Activated CD8-positive, alpha-beta memory T cell treated with anti-CD3 and anti-CD28 coated beads, Interleukin-2, amount 50 U/mL, for 24 hours (primary cell): ENCODE data around the gene RRM1.
"Not testable (repeated sequence)": the region's sequence is repeated elsewhere in the genome, so short reads cannot be mapped to it uniquely, and the experiment has no call there.

Experiments used
- DNase-seq: peaks from one replicate; pipeline ENCODE4 v3.0.0-alpha.2; 2020; ENCODE audit errors: extremely low read depth

RRM1 gene

GRCh38 chr11:4138497-4138896, 43.9 kb downstream of the RRM1 start:
- DNase-seq, result no peak

- no peak for DNase-seq
These were observed 45.6 kb downstream of the RRM1 start for GRCh38 chr11:4140067-4140636.

- no peak for DNase-seq
These were observed 51.6 kb downstream of the RRM1 start for GRCh38 chr11:4146070-4146771.

- no peak for DNase-seq
These were observed 52.1 kb downstream of the RRM1 start for GRCh38 chr11:4146772-4147098.

- no peak for DNase-seq
These were observed 59.9 kb downstream of the RRM1 start for GRCh38 chr11:4154503-4154902.

- DNase-seq, result no peak
These were observed 62.0 kb downstream of the RRM1 start for GRCh38 chr11:4156571-4156970.

- not testable (repeated sequence) for DNase-seq
These were observed 64.2 kb downstream of the RRM1 start for GRCh38 chr11:4158818-4159217.

- no peak for DNase-seq
These were observed 66.7 kb downstream of the RRM1 start for GRCh38 chr11:4161305-4161704.

GRCh38 chr11:4164884-4165590, 70.4 kb downstream of the RRM1 start:
- no peak for DNase-seq

GRCh38 chr11:4167292-4167691, 72.7 kb downstream of the RRM1 start:
- DNase-seq, result no peak

GRCh38 chr11:4167758-4168157, 73.2 kb downstream of the RRM1 start:
- DNase-seq, result no peak

- not testable (repeated sequence) for DNase-seq
These were observed 81.2 kb downstream of the RRM1 start for GRCh38 chr11:4175620-4176350.

GRCh38 chr11:4178813-4179662, 84.4 kb downstream of the RRM1 start:
- no peak for DNase-seq

- no peak for DNase-seq
These were observed 86.0 kb downstream of the RRM1 start for GRCh38 chr11:4180441-4181183.

GRCh38 chr11:4181782-4182721, 87.5 kb downstream of the RRM1 start:
- DNase-seq, result no peak

- DNase-seq, result no peak
These were observed 88.9 kb downstream of the RRM1 start for GRCh38 chr11:4183410-4184057.

- DNase-seq, result no peak
These were observed 89.7 kb downstream of the RRM1 start for GRCh38 chr11:4184163-4184916.

- DNase-seq, result no peak
These were observed 91.0 kb downstream of the RRM1 start for GRCh38 chr11:4185561-4185960.
